ENCODE results near the gene ZGRF1.
"Not testable (repeated sequence)": the region's sequence is repeated elsewhere in the genome, so short reads cannot be mapped to it uniquely, and the experiment has no call there.

The ZGRF1 gene

DNA sequence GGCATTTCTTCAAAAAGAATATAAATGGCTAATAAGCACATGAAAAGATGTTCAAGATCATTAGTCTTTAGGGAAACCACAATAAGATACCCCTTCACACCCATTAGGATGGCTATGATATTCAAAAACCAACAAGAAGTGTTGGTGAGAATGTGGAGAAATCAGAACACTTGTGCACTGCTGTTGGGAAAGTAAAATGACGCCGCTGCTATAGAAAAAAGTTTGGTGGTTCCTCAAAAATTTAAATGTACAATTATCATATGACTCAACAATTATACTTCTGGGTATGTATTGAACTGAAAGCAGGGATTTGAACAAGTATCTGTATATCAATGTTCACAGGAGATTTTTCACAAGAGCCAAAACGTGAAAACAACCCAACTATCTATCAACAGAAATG is 91.4 kb downstream of the ZGRF1 start:
- DNase-seq = no peak

DNA sequence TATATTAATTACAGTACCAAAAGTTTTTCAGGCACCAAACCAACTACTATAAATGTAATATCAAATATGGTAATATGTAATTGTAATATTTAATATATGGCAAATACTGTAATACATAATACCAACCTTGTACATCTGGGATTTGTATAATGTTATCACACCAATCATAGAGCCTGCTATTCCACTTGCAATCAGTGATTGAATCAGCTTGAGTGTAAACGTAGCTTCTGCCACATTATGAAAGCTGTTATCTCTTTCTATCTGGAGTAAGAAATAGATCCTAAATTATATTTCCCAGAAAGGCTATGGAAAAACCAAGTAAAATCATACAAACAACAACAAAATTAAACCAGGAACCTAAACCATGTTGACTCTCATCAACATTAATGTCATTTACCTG is 96.0 kb downstream of the ZGRF1 start:
- no peak for DNase-seq

DNA sequence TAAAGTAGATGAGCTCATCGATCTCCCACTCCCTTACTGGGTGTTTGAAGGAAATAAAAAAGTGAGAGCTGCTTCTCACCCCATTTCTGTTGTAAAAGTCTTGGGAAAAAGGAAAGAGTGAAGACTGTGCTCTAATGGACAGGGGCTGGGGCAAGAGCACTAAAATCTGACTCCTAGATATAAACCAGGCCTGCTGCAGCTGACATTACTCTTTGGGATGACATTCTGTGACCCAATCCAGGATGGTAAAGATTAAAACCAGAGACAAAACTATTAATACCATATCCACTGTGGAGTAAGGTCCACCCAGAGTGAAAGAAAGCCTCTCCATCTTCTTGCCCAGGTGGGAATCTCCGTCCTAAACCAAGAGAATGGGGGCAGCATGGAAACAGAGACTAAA is 100.6 kb downstream of the ZGRF1 start:
- no peak for DNase-seq

DNA sequence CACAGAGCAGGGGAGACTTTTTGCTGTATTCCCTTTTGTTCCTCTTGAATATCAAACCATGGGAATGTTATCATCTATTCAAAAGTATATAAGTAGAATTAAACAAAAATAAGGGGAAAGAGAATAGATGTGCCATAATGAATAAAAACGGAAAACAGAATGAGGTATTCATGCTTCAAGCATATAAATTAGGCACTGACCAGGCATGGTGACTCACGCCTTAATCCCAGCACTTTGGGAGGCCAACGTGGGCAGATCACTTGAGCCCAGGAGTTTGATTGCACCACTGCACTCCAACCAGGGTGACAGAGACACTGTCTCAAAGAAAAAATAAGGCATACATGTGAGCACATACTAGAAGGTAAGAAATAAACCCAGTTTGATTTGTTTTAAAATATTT is 104.4 kb downstream of the ZGRF1 start:
- DNase-seq = no peak

DNA sequence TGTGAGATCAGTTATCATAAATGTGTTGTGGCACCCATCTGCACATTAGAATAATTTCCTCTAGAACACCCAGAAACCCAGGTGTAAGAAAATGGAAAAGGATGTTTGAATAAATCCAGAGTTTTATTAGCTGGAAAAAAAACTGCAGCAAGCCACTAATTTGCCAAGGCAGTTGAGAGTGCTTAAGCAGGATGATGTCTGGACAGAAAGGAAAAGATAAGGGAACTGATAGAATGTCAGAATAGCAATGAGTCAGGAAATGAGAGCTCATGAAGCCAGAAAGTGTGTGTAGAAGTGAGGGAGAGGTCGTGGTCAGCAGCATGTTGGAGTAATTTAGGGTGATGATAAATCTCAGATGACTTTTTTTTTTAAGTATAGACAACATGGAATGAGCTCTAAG is 105.6 kb downstream of the ZGRF1 start:
- no peak for DNase-seq

DNA sequence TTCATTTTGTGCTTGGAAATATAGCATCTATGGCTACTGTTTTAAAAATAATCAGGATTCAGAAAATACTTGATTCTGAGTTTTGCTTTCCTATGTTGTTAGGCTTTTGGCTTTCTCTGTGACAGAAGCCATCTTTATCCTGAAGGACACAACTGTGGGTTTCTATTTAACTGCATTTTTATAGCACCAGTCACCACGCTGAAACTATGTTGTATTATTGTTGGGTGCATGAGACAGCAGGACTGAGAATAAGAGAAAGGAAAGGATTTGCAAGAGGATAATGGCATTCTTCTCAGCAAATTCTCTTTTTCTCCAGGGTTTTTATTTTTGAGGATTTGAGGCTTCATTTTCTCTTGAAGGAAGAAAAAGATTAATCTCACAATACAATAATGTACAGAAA is 110.6 kb downstream of the ZGRF1 start:
- no peak for DNase-seq

DNA sequence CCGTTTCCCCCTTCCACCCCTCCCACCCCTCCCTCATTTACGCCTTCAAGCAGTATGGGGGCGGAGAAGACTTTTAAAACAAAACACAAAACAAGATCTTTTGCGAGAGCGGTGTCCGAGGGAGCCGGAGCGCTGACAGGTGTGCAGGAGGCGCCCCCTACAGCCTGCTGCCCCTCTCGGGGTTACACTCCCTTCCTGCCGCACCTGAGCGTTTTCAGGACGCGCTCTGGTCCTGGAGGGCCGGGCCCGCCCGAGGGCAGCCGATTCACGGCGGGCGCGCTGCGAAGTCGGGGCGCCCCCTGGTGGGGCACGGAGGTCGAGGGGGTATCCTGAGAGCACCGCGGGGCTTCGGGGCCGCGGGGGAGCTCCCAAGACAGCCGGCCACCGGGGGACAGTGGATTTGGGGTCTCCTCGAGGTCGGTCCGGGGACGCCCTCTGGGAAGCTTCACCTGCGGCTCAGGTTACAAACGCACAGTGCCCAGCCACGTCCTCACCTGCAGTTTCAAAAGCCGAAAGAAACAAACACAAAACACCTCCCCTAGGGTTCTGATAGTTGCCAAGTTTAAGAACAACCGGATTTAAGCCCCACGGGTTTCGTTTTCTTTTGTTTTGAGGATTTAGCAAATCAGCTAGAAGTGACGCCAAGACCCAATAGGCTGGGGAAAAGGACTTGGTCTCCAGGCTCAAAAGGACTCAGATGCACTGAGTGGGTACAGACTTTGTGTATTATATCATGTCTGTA is 112.8 kb downstream of the ZGRF1 start:
- DNase-seq = peak; percentile 91

DNA sequence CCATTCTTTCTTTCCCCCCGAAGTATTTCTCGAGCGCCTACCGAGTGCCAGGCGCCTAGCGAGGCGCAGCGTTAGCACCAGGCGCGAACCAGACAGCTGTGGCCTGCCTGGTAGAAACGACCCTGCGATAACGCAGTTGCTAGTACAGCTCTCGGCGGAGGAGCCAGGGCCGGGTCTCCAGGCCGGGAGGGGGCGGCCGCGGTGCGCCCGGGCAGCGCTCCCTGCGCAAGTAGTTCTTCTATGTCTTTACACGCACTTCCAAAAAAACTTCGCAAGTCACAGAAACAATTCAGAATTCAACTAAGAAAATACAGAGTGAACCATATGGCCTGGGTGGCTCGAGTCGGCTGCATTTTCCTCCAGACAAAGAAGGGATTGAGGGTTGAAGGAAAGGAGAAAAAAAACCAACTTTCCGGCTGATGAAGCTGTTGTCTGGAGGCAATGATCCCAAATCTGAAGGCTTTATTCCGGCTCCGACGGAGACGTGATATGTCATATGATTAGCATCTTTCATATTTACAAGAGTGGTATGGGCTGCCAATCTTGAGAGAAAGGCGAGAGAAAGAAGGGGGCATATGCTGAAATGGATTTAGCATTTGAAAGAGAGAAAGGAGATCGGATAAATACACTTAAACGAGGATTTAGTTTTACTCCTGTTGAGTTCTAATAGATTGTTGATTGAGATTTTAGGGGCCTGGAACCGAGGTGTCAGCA is 113.5 kb downstream of the ZGRF1 start:
- DNase-seq = peak; percentile 67

DNA sequence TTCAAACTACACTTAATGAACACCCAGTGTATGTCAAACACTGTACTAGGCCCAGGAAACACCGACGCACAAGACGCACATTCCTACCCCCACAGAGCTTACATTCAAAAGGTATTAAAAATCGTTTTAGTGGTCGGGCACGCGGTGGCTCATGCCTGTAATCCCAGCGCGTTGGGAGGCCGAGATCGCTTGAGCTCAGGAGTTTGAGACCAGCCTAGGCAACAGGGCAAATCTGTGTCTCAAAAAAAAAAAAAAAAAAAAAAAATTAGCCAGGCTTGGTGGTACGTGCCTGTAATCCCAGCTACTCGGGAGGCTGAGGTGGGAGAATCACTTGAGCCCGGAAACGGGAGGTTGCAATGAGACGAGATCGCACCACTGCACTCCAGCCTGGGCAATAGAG is 114.3 kb downstream of the ZGRF1 start:
- DNase-seq = not testable (repeated sequence)

DNA sequence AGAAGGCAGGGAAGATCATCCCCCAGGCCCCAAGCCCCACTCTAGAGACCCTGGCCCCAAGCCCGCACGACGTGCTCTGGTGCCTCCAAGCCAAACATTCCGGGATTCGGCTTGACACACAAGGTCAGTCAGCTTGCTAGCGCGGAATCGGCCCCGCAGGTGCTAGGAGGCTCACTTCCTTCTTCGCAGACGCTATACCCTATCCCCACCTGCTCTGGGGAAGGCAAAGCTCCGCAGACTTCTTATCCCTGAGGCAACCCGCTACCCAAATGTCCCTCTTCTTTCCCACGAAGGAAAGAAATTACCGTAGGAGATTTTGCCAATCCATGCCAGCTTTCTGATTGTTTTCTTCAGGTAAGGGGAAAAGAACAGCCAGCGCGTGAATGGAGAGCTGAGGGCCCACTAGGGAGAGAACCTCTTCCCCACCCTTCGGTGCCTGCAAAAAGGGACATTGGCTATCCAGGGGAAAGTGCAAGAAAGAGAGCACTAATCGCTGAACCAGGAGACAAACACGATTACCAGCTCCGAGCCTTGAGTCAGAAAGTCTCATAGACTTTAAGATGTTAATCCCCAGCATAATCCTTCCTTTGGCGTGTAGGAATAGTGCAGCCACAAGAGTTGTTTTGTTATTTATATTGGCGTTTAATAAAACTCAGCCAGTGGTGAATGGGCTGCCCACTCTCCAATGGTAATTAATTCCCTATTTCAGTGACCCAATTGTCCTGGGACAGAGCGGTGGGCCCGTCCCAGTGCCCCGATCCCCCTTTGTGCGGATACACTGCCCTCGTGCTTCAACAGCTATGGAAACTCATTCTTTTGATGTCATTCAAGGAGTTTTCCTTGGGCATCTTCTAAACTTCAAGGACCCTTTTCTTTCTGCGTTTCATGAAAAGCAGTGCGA is 115.3 kb downstream of the ZGRF1 start:
- DNase-seq = peak; percentile 50

DNA sequence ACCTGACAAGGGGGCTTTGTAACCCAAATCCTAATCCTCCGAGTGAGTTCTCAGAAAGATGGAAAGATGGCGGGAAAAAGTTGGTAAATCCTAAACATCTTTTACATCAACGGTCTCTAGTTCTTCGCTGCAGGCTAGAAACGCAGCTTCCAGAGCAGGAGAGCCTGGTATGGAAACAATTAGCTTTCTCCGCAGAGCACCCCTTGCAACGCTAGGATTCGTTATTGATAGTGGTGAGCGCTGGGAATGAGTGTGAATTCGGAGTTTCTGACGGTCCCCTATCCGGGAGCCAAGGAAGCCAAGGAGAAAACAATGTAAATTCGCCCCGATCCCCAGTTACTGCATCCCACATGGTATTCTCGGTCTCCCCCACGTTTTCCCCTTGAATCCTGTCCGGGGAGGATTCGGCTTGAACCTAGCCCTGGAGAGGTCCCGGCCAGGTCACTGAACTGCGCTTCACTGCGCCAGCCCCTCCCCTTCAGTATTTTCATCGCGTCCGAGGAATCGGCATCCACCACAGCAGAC is 116.0 kb downstream of the ZGRF1 start:
- DNase-seq = peak; percentile 45

DNA sequence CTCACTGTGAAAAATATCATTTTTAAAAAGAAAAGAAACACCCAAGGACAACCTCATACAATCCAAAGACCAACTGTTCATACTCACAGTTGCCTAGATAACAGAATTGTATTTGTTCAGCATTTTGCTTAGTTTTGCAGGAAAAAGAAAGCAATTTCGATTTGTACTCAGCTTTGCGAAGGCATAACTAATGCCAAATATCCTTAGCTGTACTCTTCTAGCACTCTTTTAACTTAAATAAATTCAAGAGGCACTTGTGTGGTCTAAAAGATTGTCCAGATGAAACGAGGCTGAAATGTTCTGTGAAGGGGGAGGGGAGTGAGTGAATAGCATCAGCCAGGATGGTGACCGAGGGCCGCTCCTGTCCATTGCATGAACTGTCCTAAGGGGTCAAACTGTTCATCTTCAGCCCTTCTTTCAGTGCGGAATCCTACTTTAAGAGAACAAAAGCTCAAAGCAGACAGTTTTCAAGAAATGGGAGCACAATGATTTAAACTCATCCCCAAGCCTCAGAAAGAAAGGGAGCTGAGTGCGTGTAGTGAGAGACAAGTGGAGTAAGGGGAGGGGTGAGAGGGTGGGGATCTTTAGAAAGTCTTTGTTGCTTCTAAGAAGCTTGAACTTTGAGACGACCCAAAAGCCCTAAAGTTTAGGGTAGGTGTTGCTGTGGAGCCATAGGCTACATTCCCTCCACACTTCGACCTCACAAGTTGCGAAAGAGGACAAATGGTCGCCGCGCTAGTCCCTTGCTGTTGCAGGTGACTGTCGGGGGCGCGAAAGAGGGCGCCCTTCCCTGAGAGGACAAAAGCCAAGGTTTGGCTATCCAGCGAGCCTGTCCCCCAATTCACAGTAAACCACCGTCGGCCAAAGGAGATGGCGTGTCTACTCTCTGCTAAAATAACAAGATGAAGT is 116.8 kb downstream of the ZGRF1 start:
- DNase-seq = peak; percentile 27

DNA sequence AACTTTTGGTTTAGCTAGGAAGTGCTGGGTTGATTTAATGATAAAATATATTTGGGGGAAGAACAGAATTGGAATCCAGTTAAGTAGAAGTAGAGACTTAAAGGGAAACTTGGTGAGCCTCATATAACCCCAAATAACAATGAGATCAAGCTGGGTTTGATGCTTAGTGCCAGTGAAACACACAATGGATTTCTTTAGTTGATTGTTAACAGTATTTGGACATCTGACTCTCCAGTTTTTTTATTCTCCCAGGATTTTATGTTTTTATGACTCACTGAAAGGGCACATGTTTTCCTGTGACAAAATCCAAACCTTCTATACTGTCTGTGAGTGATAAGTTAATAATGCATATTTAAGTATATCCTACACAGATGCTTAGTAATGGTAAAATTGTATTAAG is 118.0 kb downstream of the ZGRF1 start:
- DNase-seq = no peak

DNA sequence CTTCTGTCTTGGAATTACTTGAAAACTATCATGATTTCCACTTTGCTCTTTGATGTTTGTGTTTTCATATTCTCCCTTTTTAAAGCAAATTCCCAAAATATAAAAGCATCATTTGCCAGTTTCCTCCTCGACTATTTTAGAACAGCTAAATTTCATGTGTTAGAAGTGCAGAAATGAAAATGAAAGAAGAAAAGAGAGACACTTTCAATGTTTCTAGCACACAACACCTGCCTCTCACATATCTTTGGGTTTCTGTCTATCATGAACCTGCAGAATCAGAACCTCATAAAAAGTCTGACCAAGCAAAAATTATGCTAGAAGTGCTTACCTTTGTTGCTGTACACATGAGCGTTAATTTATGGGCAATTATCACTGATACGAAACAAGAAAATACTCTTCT is 118.8 kb downstream of the ZGRF1 start:
- DNase-seq = no peak

DNA sequence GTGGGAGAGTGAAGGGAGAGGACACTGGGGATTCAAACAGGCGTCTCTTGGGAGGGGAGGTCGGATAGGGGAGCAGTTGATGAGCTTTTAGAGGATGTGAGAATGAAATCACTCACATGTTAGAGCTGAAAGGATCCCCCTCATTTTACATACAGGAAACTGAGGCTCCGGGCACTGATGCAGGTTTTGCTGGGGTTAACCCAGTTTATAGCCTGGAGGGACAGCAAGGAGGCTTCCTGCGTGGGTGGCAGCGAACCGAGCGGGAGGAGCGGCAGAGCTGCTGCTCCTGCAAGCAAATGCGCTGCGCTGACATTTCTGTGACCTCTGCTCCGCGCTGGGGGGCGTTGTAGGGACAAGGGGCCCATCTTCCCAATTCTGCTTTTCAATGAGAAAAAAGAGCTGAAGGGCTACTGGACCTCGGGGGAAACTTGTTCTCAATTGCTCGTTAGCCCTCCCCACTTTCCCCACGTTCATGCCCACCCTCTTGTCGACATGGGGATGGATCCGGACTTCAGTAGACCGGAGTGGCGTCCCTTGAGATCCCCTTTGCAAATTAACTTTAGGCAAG is 119.6 kb downstream of the ZGRF1 start:
- peak; percentile 32 for DNase-seq

DNA sequence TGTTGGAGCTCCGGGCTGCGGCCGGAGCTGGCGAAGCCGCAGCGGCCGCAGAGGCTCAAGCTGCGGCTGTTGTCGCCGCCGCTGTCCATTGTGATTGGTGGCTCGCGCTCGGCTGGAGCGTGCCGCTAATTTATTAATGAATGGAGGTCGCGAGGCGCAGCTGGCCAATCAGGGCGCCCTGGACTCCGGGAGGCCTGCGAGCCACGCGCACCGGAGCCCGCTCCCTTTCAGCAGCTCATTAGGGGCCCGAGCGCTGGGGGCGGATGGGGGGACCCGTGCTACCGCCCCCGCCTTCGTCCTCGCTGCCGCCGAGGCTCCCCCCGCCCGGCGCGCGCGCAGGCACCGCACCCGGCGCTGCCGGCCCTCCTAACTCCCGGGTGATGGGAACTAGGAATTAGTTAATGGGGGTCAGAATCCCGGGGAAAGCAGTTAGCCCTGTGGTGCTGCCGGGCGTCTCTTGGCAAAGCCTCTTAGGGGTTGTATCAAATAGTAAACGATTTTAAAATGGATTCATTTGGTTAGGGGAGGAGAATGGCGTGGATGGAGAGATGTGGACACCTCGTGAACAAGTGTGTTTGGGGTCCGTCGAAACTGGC is 120.1 kb downstream of the ZGRF1 start:
- DNase-seq = peak; percentile 63

DNA sequence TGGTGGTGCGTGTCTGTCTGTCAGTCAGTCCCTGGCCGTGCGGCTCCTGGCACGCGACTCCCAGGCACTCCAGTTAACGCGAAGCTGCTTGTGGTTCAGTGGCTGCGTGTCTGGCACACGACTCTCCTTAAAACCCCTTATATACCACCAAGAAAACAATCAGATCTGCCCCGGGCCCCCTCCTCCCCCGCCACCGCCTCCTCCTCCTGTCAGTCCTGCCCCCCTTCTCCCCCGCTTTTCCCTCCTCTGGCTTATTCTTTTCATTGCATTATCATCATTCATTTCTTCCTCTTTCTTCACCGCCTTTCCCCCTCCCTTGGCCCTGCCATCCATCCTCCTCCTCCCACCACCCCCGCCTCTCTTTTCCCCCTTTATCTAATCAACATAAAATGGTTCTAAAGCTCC is 120.6 kb downstream of the ZGRF1 start, which contains the start of gene NEUROG2:
TSS of gene NEUROG2 (minus strand) at position 115 of the 405 bp plus-strand sequence. CDS start 705 bp downstream, outside the sequence.
- DNase-seq = no peak

DNA sequence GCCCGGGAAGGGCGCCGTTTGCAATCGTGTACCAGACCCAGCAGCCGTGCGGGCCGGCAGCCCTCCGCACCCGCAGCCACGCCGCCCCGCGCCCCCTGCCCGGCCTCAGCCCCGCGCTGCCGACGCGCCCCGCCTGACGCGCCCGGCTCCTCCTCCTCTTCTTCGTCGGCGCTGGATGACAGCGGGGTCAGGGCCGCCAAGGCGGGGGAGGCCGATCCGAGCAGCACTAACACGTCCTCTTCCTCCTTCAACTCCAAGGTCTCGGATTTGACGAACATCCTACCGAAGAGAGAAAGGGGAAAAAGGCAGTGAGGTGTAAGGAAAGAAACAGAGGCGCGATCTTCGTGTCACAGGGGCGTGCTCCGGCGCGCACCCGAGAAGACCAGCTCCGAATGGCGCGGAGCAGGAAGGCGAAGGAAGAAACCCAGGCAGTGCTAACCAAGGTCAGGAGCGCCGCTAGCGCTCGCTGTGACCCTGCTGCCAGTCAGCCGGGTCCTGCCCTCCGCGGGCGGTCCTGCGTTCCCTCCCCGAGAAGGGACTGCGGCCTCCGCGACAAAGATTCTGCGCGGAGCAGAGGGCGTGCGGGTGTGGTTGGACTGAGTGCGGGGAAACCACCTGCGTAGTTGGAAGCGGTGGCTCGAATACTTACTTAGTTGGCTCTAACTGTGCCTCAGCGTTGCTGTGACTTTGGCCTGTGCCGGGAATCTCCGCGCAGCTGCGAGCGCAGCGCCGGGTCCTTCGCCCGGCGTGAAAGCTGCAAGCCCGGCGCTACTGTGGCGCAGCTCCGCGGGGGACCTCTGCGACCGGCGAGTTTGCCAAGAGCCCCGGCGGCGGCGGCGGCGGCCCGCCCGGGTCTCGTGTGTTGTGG is 121.3 kb downstream of the ZGRF1 start:
- DNase-seq = peak; percentile 69

DNA sequence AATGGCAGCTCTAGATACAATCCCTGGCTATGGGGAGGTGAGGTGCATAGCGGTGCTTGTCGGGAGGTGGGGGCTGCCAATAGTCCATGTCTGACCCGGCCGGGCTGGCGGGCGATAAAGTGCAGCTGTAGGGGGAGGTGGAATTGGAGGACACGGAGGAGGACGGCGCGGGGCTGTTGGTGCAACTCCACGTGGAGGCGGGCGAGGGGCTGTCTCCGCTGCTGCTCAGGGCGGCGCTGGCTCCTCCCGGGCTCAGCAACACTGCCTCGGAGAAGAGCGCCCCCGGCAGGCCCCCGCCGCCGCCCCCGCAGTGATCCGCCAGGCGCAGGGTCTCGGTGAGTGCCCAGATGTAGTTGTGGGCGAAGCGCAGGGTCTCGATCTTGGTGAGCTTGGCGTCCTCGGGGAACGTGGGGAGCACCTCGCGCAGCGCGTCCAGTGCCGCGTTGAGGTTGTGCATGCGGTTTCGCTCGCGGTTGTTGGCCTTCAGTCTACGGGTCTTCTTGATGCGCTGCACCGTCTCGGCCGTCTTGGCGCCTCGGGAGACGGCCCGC is 122.0 kb downstream of the ZGRF1 start:
- DNase-seq = peak; percentile 55
